Psoas muscle (tissue), 8 donors: ENCODE results near the gene TMEM150B. TPM values are rescaled to one million over a fixed set of nuclear protein-coding genes. Genes with fewer than 3 reads are reported as not detected.

ENCODE experiments used
- ATAC-seq, 4 donors: fragments of 200-7000 bp; cut with Tn5 transposase; one replicate each; pipeline ENCODE4 v1.9.1; 2020; ENCODE audit warnings: moderate library complexity in 3 of 4, mild to moderate bottlenecking in 2 of 4
- DNase-seq, 2 donors: peaks; one replicate each; pipeline ENCODE4 v3.0.0-alpha.2; 2020
- H3K27ac ChIP-seq: fragments of 200-600 bp; one replicate; pipeline ENCODE4 v1.8.0; 2022
- H3K27me3 ChIP-seq, 3 donors: fragments of 200-600 bp in 1 of 3; one replicate each; pipeline versions ENCODE4 v1.6.1 to v1.8.0; 2013 to 2022; ENCODE audit warnings: low read length in 2 of 3, mild to moderate bottlenecking in 2 of 3, moderate library complexity in 1 of 3; ENCODE audit not compliant: insufficient read depth in 3 of 3
- H3K36me3 ChIP-seq, 2 donors: fragments of 200-600 bp in 1 of 2; one replicate each; pipeline versions ENCODE4 v1.6.1 to v1.8.0; 2013 to 2022; ENCODE audit warnings: low read depth in 1 of 2, mild to moderate bottlenecking in 1 of 2, moderate library complexity in 1 of 2; ENCODE audit not compliant: insufficient read depth in 1 of 2
- H3K4me1 ChIP-seq: fragments of 200-600 bp; one replicate; pipeline ENCODE4 v1.8.0; 2022
- H3K4me3 ChIP-seq: fragments of 200-600 bp; one replicate; pipeline ENCODE4 v1.8.0; 2022; ENCODE audit warnings: mild to moderate bottlenecking
- H3K9me3 ChIP-seq: fragments of 200-600 bp; one replicate; pipeline ENCODE4 v1.8.0; 2022
- CTCF ChIP-seq: fragments of 200-600 bp; IDR thresholded peaks from one replicate; pipeline ENCODE4 v1.8.0; 2022; ENCODE audit warnings: antibody characterized with exemption
- WGBS, 3 donors: extraction: QIAGEN DNeasy Blood & Tissue Kit; methylation state at CpG; one replicate each; pipeline versions ENCODE4 v1.1.6 to v1.1.7; 2013; 5-methylcytosine and 5-hydroxymethylcytosine counted together
- intact Hi-C, 2 donors: fragments of 100-400 bp; cut with DNase I; formaldehyde crosslinking; loops; one replicate each; pipeline versions ENCODE4 v1.11.0 to v1.14.2; 2022
- polyA plus RNA-seq, 3 donors: library from polyadenylated mRNA; stranded (reverse); fragments of 200-250 nt; gene quantifications; one replicate each; pipeline ENCODE4 v1.2.3, GENCODE V29; 2013
- total RNA-seq, 4 donors: library from RNA; stranded (reverse); fragmentation: NEBNext Ultra II Directional in 2 of 4; extraction: Animal tissue kit (Norgen Biotek cat#: 25700) in 2 of 4; gene quantifications; one replicate each; pipeline versions ENCODE4 v1.2.1 to v1.2.4, GENCODE V29; 2021 to 2023
- donor health status: healthy with polysubstance abuse.
- donor health status: DM: no; HTN: no; CAD: no; lungs with moderate emphysema.
- donor health status: Bipolar disorder and iron deficiency.
- donor health status: healthy.
- donor health status: DM: yes; HTN: yes; CAD: no.
- donor health status: DM: no; HTN: no; CAD: no.
- donor health status: DM: no; HTN: no; CAD: no.
- donor health status: DM: yes; HTN: yes; CAD: no.

Gene TMEM150B
- total and polyA plus RNA-seq, 7 donors: 0.08 to 1.1 (median 0.38) TPM

- 86 to 91% (median 90%) methylated on average over 17 of the region's 17 CpGs for WGBS, 3 donors
- Histone ChIP-seq H3K4me3 (no peak overlapping the region), H3K27ac (no peak overlapping the region), H3K9me3 (no peaks in the 10 kb centered on the region), H3K4me1 (peaks cover 5% of the 10 kb centered on the region), H3K27me3 (peaks cover 0 to 2% (median 0%) of the 10 kb centered on the region in 3 donors), H3K36me3 (peaks cover 5 to 55% of the 10 kb centered on the region in 2 donors)
- TF ChIP-seq CTCF: no peak
- no peak for DNase-seq
- ATAC-seq: no peak
- intact Hi-C loops: no loop called here
Measured at GRCh38 chr19:55277494-55277893, 47.6 kb downstream of the TMEM150B start.

DNA sequence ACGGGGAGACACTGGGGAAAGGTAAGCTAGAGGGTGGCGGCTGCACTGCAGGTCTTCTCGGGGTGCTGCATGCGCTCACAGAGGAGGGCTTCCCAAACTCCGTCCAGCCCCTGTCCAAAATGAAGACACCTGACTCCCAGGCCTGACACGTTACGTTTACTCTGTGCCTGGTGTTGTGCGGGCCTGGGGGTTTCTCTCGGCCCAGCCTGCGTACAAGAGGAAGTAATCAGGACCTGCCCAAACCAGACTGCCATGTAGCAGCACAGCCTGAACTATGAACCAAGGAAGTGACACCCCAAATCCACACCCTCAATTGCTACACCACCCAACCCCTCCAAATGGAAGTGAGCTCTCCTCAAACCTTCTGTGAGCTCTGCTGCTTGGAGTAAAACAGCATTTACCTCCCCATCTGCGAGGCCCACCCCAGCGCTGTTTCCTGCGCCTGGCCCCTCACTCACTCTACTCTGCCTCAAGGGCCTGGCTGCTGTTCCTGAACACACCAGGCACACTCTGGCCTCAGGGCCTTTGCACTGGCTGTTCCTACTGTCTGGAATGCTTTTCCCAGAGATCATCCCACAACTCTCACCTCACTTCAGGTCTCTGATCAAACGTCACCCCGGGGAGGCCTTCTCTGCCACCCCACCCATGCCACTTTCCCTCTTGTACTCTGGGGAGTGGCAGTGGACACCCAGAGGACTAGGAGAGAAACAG, 48.3 kb downstream of the TMEM150B start:
- H3K4me1 ChIP-seq: peaks cover 5% of the 10 kb centered on the region
- H3K4me3 ChIP-seq: no peak overlapping the region
- no peak for TF ChIP-seq CTCF
- ATAC-seq (no peak), DNase-seq (no peak)
- no peaks in the 10 kb centered on the region for H3K9me3 ChIP-seq
- intact Hi-C loops: no loop called here
- H3K27me3 ChIP-seq: no peaks in the 10 kb centered on the region
- H3K27ac ChIP-seq: no peak overlapping the region
- peaks cover 5 to 61% of the 10 kb centered on the region in 2 donors for H3K36me3 ChIP-seq
- 84 to 91% (median 85%) methylated on average over 15 of the region's 15 CpGs for WGBS, 3 donors

DNA sequence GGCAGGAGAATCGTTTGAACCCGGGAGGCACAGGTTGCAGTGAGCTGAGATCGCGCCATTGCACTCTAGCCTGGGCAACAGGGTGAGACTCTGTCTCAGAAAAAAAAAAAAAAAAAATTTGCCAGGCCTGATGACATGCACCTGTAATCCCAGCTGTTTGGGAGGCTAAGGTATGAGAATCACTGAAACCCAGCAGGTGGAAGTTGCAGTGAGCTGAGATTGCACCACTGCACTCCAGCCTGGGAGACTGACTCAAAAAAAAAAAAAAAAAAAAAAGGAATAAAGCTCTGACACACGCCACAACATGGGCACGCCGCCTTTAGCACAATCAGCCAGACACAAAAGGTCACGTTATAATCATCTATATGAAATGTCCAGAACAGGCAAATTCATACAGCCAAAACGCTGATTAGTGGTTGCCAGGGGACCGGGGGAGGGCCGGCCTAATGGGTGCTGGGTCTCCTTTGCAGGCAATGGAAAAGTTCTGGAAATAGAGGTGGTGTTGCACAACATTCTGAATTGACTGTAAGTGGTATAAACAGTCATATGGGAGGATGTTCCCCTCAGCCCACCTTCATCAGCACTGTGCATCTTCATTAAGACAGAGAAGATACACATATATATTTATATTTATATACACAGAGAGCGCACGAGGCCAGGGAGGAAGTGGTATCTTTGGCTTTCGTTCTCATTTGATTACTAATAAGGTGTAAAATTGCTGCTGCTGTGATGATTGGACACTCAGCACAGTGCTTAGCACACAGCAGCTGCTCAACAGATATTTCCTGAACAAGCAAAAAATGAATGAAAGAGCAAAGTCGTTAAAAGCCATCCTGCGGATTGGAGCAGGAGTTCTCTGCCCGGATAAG, 49.1 kb downstream of the TMEM150B start:
- Histone ChIP-seq H3K4me3 (no peak overlapping the region), H3K27ac (no peak overlapping the region), H3K4me1 (peaks cover 5% of the 10 kb centered on the region), H3K27me3 (no peaks in the 10 kb centered on the region), H3K36me3 (peaks cover 5 to 67% of the 10 kb centered on the region in 2 donors), H3K9me3 (no peaks in the 10 kb centered on the region)
- TF ChIP-seq CTCF: no peak
- ATAC-seq (no peak), DNase-seq (no peak)
- WGBS, 3 donors: 75 to 78% (median 77%) methylated on average over 17 of the region's 17 CpGs
- intact Hi-C loops: no loop called here

DNA sequence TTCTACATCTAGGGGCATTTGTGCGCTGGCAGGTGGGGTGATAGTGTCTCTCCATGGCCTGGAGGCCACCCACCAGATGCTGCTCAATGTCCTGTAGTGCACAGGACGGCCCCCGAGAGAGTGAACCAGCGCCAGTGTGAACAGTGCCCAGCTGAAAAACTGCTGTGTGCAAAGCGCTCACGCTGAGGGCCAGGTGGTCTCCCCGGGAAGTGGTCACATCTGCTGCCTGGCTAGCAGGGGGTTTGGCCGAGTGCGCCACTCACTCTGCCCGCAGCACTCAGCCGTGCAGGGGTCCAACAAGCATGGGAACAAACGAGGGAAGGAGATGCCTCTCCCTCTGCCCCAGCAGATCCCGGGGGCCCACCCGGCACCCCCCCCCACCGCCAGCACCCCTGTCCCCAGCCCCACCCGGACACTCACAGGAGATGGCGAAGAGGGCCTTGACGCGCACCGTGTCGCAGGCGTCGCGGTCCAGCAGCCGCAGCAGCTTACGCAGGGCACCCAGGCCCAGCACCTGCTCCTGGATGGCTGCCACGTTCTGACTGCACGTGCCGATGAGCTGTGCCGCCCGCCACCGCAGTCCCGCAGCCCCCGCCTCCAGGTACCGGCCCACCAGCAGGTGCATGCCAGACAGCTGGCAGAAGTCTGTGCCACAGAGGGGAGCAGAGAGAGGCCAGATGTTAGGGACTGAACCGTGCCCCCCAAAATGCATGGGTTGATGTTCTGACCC, 51.0 kb downstream of the TMEM150B start:
- intact Hi-C loops: no loop called here
- no peak overlapping the region for H3K27ac ChIP-seq
- DNase-seq: no peak
- 87 to 88% (median 87%) methylated on average over 34 to 36 of the region's 36 CpGs for WGBS, 3 donors
- H3K4me1 ChIP-seq: peaks cover 3% of the 10 kb centered on the region
- no peak overlapping the region for H3K4me3 ChIP-seq
- H3K36me3 ChIP-seq: peaks cover 8 to 79% of the 10 kb centered on the region in 2 donors
- no peaks in the 10 kb centered on the region for H3K9me3 ChIP-seq
- no peak for ATAC-seq
- no peaks in the 10 kb centered on the region for H3K27me3 ChIP-seq
- TF ChIP-seq CTCF: no peak
